Effector memory CD4-positive, alpha-beta T cell (primary cell): ENCODE measurements around the gene RASA4B.
"Not testable (repeated sequence)": the region's sequence is repeated elsewhere in the genome, so short reads cannot be mapped to it uniquely, and the experiment has no call there.

Experiments
- DNase-seq, 3 donors: peaks; one replicate each; pipeline ENCODE4 v3.0.0-alpha.2; 2020
- H3K27ac ChIP-seq: 2 replicates; pipeline ENCODE4 v1.7.0; 2013; ENCODE audit warnings: mild to moderate bottlenecking, low read length, moderate library complexity; ENCODE audit not compliant: insufficient read depth, poor library complexity, severe bottlenecking
- H3K27me3 ChIP-seq: replicated peaks from 2 replicates; pipeline ENCODE4 v1.7.0; 2013; ENCODE audit warnings: mild to moderate bottlenecking, low read length; ENCODE audit not compliant: insufficient read depth, control insufficient read depth, poor library complexity, severe bottlenecking
- H3K36me3 ChIP-seq: 2 replicates; pipeline ENCODE4 v1.7.0; 2013; ENCODE audit warnings: mild to moderate bottlenecking, low read length, moderate library complexity; ENCODE audit not compliant: control insufficient read depth, insufficient read depth
- H3K4me1 ChIP-seq: 2 replicates; pipeline ENCODE4 v1.7.0; 2013; ENCODE audit warnings: low read length, mild to moderate bottlenecking; ENCODE audit not compliant: control insufficient read depth, insufficient read depth, poor library complexity, severe bottlenecking
- H3K4me3 ChIP-seq: 2 replicates; pipeline ENCODE4 v1.7.0; 2013; ENCODE audit warnings: low read length, low read depth, mild to moderate bottlenecking; ENCODE audit not compliant: insufficient read depth, poor library complexity, severe bottlenecking
- H3K9me3 ChIP-seq: 2 replicates; pipeline ENCODE4 v1.7.0; 2013; ENCODE audit warnings: mild to moderate bottlenecking, low read length, moderate library complexity; ENCODE audit not compliant: control insufficient read depth
- total RNA-seq, 3 donors: gene quantifications; one replicate each; lab custom pipeline; 2026; lab: John Stamatoyannopoulos, UW

RASA4B gene
- total RNA-seq = 2.2 to 4.7 (median 2.7) reads per million in 3 donors

GRCh38 chr7:102517550-102518147, at the start of gene RASA4B:
RASA4B (minus strand) TSS chr7:102517777; CDS start chr7:102517710, 67 bp downstream.
- H3K36me3 ChIP-seq, H3K27ac ChIP-seq, H3K4me1 ChIP-seq, H3K9me3 ChIP-seq, H3K27me3 ChIP-seq, H3K4me3 ChIP-seq: not testable (repeated sequence)
- peak in 1 of 3 donors; percentile 18 for DNase-seq

GRCh38 chr7:102550808-102551422, 33.3 kb upstream of the RASA4B start, which contains the start of gene SPDYE2:
SPDYE2 (plus strand) TSS chr7:102551226; CDS start chr7:102553256, 2,030 bp downstream.
- H3K9me3 ChIP-seq, H3K4me3 ChIP-seq, H3K4me1 ChIP-seq, H3K27ac ChIP-seq, H3K36me3 ChIP-seq, H3K27me3 ChIP-seq, DNase-seq: not testable (repeated sequence)

GRCh38 chr7:102546353-102546752, 28.8 kb upstream of the RASA4B start:
- H3K36me3 ChIP-seq, H3K4me1 ChIP-seq, DNase-seq, H3K27me3 ChIP-seq, H3K27ac ChIP-seq, H3K9me3 ChIP-seq, H3K4me3 ChIP-seq: not testable (repeated sequence)

GRCh38 chr7:102545288-102545687, 27.7 kb upstream of the RASA4B start:
- H3K9me3 ChIP-seq, H3K27ac ChIP-seq, H3K36me3 ChIP-seq, H3K4me1 ChIP-seq, DNase-seq, H3K27me3 ChIP-seq, H3K4me3 ChIP-seq: not testable (repeated sequence)

GRCh38 chr7:102544372-102544771, 26.8 kb upstream of the RASA4B start:
- H3K9me3 ChIP-seq, H3K4me1 ChIP-seq, H3K4me3 ChIP-seq, H3K36me3 ChIP-seq, DNase-seq, H3K27me3 ChIP-seq, H3K27ac ChIP-seq: not testable (repeated sequence)

- not testable (repeated sequence) for H3K9me3 ChIP-seq, H3K4me1 ChIP-seq
Observed at GRCh38 chr7:102543596-102543995, 26.0 kb upstream of the RASA4B start, which contains the start of gene UPK3BL2. UPK3BL2 (minus strand) TSS chr7:102543696; CDS start chr7:102543636, 60 bp downstream.

GRCh38 chr7:102542771-102543170, 25.2 kb upstream of the RASA4B start:
- not testable (repeated sequence) for H3K4me3 ChIP-seq, DNase-seq, H3K27me3 ChIP-seq, H3K27ac ChIP-seq, H3K36me3 ChIP-seq, H3K9me3 ChIP-seq, H3K4me1 ChIP-seq

More at GRCh38 chr7:102543596-102543995, 26.0 kb upstream of the RASA4B start, which contains the start of gene UPK3BL2:
- DNase-seq, H3K36me3 ChIP-seq, H3K4me3 ChIP-seq, H3K27ac ChIP-seq, H3K27me3 ChIP-seq: not testable (repeated sequence)

- H3K4me1 ChIP-seq, DNase-seq, H3K27ac ChIP-seq, H3K9me3 ChIP-seq, H3K27me3 ChIP-seq, H3K4me3 ChIP-seq, H3K36me3 ChIP-seq: not testable (repeated sequence)
Observed at GRCh38 chr7:102542083-102542482, 24.5 kb upstream of the RASA4B start.

GRCh38 chr7:102540604-102541003, 23.0 kb upstream of the RASA4B start:
- DNase-seq, H3K9me3 ChIP-seq, H3K27me3 ChIP-seq, H3K36me3 ChIP-seq, H3K4me1 ChIP-seq, H3K4me3 ChIP-seq, H3K27ac ChIP-seq: not testable (repeated sequence)

- not testable (repeated sequence) for H3K4me3 ChIP-seq, DNase-seq, H3K4me1 ChIP-seq, H3K36me3 ChIP-seq, H3K27ac ChIP-seq, H3K9me3 ChIP-seq, H3K27me3 ChIP-seq
Observed at GRCh38 chr7:102535062-102535615, 17.6 kb upstream of the RASA4B start.
